Measurements from ENCODE around the gene ERF.
A peak's percentile ranks its signal among the peaks of the same experiment; 100 is the strongest.

Gene ERF

DNA sequence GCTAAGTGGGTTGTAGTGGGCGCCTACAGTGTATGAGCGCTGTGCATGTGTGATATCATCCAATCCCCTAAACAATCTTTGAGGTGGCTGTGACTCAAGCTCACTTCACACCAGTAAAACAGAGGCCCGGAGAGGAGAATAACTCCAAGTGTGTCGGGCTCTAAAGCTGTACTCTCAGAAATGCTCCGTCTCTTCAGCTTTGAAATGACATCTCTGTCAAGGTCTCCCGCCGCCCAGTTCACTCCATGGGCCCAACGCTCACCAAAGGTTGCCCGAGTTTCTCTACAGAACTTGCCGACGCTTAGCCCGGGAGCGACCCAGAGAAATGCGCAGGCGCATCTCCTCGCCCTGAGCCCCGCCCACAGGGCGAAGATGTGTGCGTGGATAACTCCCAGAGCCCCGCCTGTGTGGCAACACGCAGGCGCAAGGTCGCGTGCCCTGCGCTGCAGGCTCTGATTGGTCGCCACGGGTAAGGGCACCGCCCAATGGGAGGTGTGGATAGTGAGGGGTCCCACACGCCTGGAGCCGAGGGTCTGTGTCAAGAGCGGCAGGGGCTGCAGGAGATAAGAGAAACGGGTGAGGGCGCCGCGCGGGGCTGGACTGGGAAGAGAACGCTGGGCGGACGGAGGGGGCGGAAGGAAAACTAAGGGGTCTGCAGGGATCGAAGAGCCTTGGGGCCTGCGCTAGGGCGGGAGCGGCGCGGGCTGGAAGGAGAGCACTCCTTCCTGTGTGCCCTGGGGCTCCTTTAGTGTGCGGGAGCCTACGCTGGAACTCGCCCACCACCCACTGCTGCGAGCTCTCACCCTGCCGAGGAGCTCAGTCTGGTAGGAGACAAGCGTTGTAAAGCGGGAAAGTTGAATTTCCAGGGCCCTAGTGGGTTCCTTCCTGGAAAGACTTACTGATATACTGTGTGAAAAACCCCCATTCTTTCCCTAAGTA is 34.8 kb downstream of the ERF start, which contains the start of gene ZNF526:
Gene ZNF526 (plus strand): TSS at position 501 of the 939 bp plus-strand sequence. CDS start 4,092 bp downstream, outside the sequence.
- TF ChIP-seq, protein P1, sequence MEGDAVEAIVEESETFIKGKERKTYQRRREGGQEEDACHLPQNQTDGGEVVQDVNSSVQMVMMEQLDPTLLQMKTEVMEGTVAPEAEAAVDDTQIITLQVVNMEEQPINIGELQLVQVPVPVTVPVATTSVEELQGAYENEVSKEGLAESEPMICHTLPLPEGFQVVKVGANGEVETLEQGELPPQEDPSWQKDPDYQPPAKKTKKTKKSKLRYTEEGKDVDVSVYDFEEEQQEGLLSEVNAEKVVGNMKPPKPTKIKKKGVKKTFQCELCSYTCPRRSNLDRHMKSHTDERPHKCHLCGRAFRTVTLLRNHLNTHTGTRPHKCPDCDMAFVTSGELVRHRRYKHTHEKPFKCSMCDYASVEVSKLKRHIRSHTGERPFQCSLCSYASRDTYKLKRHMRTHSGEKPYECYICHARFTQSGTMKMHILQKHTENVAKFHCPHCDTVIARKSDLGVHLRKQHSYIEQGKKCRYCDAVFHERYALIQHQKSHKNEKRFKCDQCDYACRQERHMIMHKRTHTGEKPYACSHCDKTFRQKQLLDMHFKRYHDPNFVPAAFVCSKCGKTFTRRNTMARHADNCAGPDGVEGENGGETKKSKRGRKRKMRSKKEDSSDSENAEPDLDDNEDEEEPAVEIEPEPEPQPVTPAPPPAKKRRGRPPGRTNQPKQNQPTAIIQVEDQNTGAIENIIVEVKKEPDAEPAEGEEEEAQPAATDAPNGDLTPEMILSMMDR (conservative IDR thresholded peaks at IDR 0.05): no peak
- H3K27ac ChIP-seq: peak within 1 kb of the TSS; percentile 95

DNA sequence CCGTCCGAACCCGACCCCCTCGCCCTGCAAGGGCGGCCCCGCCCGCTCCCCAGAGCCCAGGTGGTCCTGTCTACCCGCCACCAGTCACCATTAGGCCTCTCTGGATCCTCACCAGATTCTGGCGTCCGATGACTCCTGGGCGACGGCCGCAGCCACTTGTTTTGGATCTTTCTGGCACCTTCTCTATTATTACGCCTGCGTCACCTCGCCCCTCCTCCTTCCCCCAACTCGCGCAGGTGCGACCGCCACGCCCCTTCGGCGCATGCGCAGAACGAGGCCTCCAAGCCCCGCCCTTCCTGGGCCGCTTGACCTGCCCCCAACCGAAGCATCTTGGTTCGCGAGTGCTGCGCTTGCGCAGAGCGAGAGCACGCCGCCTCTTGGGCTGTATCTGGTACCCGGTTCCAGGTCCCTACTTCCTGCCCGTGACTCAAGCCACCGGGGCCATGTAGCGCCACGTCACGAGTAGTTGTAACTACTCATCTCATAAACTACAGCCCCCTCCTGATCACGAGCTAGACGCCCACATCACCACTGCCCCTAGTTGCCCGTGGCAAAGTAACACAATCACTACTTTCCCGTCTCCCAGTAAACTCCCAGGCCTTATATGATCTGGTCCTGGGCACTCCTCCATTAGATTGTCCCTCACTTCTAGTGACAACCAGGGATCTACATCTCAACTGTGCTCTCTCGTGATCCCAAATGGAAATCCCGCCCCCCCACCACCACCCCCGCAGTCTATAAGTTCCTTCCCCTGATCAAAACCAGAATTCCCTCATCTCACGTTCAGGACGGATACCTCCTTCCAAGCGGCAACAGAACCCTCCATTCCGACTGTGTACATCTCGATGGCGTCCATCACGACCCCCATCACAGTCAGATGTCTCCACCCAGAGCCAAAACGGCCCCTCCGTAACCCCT is 37.1 kb downstream of the ERF start, which contains the start of gene DEDD2:
Gene DEDD2 (minus strand): TSS at position 158 of the 918 bp plus-strand sequence. CDS start 670 bp downstream, outside the sequence.
- TF ChIP-seq, protein P1 (conservative IDR thresholded peaks at IDR 0.05): no peak
- H3K27ac ChIP-seq: peak within 1 kb of the TSS; percentile 95

DNA sequence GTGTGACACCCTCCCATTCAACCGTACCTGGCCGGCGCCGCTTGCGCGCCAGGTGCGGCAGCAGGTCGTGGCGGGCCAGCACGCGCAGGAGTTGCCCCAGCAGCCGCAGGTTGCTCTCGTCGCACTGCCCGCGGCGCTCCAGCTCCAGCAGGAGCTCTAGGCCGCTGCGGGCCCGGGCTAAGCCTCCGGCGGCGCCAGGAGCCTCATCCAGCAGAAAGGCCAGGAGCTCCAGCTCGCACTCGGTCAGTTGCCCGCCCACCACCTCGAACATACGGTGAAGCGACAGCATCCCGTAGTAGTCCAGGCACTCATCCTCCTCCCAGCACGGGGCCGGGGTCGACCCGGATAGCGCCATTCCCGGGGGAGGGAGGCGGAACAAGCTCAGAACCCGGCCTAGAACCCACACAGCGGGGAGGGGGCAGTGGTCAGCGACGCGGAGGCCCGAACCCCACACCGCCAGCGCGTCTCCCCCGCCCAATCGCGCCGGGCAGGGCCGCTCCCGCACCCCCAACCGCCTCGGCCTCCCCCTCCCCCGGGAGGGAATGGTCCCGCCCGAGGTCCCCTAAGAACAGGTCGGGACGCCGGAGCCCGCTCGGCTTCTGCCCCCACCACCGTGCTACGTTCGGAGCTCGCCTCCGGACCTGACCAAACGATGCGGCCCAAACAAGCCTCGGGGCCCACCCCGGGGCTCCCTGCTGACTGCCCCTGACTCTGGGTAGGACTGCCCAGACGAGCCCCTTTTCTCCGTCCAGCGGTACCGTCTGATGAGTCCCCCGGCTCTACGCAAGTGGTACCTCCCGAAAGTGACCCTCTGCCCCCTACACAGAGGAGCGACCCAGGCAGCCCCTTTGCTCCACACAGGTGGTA is 38.0 kb downstream of the ERF start:
- TF ChIP-seq, protein P1 (conservative IDR thresholded peaks at IDR 0.05): no peak
- H3K27ac ChIP-seq: peak overlapping the region; percentile 95

DNA sequence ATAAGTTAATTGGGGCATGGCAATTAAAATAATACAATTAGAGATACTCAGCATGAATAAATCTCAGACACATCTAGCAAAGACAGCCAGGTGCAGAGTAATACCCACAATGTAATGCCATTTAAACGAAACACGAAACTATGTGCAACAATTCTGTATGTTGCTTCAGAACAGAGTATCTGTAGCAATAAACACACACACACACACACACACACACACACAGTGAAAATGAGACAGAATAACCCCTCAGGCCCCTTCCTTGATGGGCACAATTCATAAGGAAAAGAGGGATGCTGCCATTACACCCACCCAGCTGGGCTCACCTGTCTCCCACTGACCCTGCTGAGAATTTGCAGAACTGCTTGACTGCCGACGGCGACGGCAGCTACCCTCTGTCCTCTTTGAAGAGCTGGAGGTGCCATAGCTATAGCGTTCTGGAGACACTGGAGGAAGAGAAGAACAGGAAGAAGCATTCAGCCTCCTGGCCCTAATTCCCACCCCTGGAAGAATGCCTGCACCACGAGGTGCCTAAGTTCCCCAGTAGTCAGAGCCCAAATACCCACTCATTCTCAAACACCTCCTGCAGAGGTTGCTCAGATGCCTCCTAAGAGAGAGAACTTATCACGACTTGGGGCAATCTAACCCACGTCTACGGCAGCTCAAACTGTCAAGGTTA is 40.0 kb downstream of the ERF start:
- peak overlapping the region; percentile 95; the same call in 1 of the 2 replicates for H3K27ac ChIP-seq
- TF ChIP-seq, protein P1 (conservative IDR thresholded peaks at IDR 0.05): no peak

DNA sequence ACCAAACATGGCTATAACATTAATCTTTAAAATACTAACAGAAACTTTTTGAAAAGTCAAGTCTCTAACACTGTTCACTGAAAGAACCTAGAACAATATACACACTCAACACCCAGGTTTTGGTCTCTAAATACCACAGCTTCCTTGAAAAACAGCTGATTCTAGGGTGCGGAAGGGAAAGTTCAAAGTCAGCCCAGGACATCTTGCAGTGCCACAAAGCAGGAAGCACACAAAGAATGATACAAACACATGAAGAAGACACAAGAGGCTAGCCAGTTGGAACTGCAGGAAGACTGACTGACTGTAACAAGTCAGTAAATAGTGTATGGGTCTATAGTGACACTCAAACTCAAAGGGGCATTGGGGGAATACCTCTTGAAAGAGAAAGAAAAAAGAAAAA is 42.0 kb downstream of the ERF start:
- H3K27ac ChIP-seq: no peak overlapping the region; the same call in 1 of the 2 replicates
- TF ChIP-seq, protein P1 (conservative IDR thresholded peaks at IDR 0.05): no peak

DNA sequence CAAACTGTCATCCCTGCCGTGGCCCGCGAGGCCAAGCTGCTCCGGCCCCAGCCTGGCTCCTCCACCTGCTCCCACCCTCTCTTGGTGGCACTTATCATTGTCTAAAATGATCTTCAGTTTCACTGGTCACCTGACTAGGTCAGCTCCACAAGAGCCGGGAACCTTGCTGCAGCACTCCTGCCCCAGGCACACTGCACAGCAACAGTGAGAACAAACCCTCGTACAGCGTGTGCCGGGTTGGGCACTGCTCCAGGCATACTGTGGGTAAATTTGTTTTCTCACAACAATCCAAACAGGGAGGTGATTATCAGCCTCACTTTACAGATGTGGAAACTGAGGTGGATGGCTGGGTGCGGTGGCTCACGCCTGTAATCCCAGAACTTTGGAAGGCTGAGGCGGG is 46.3 kb downstream of the ERF start:
- peak overlapping the region; percentile 29 for H3K27ac ChIP-seq
- TF ChIP-seq, protein P1 (conservative IDR thresholded peaks at IDR 0.05): no peak
